GM21619 (cell line): Measurements from ENCODE around the gene AGRN.
"Not testable (repeated sequence)": the region's sequence is repeated elsewhere in the genome, so short reads cannot be mapped to it uniquely, and the experiment has no call there.

Source experiments
- ATAC-seq: cut with Tn5 transposase; IDR thresholded peaks from one replicate; pipeline ENCODE4 v1.9.1; 2021; ENCODE audit not compliant: unreplicated experiment

Gene AGRN

GRCh38 chr1:1019122-1019999 lies 559 bp upstream of the AGRN start:
- peak; percentile 50 for ATAC-seq

GRCh38 chr1:1020415-1021009 lies 592 bp downstream of the AGRN start:
- peak; percentile 15 for ATAC-seq

- ATAC-seq, result no peak
Observed at GRCh38 chr1:1021010-1021919, 1.3 kb downstream of the AGRN start.

GRCh38 chr1:1021920-1022259 lies 2.0 kb downstream of the AGRN start:
- ATAC-seq, result no peak

GRCh38 chr1:1022302-1023009 lies 2.5 kb downstream of the AGRN start:
- no peak for ATAC-seq

GRCh38 chr1:1023700-1024099 lies 3.8 kb downstream of the AGRN start:
- no peak for ATAC-seq

GRCh38 chr1:1024149-1024770 lies 4.3 kb downstream of the AGRN start:
- ATAC-seq, result no peak

GRCh38 chr1:1024771-1025699 lies 5.1 kb downstream of the AGRN start:
- ATAC-seq, result no peak

- no peak for ATAC-seq
Observed at GRCh38 chr1:1025730-1026129, 5.8 kb downstream of the AGRN start.

GRCh38 chr1:1026599-1027413 lies 6.9 kb downstream of the AGRN start:
- no peak for ATAC-seq

- ATAC-seq, result no peak
Observed at GRCh38 chr1:1027791-1028190, 7.9 kb downstream of the AGRN start.

GRCh38 chr1:1030867-1031658 lies 11.1 kb downstream of the AGRN start:
- ATAC-seq, result not testable (repeated sequence)

GRCh38 chr1:1031659-1032235 lies 11.8 kb downstream of the AGRN start:
- ATAC-seq, result no peak

- ATAC-seq, result no peak
Observed at GRCh38 chr1:1032424-1032823, 12.5 kb downstream of the AGRN start.

GRCh38 chr1:1033009-1033587 lies 13.2 kb downstream of the AGRN start:
- ATAC-seq, result peak; percentile 79

- no peak for ATAC-seq
Observed at GRCh38 chr1:1033731-1034438, 14.0 kb downstream of the AGRN start.

GRCh38 chr1:1034439-1034781 lies 14.5 kb downstream of the AGRN start:
- no peak for ATAC-seq
